Neural progenitor cell (in vitro differentiated cells): ENCODE measurements around the gene WRAP73.

Source experiments
- CTCF ChIP-seq: fragments of 200-600 bp; sonication (generic); IDR thresholded peaks from 2 replicates; pipeline ENCODE4 v1.5.1; 2017; ENCODE audit warnings: antibody characterized with exemption, mild to moderate bottlenecking
- EZH2phosphoT487 ChIP-seq: fragments of 200-600 bp; sonication (generic); IDR thresholded peaks from 2 replicates; pipeline ENCODE4 v1.6.1; 2017; ENCODE audit warnings: antibody characterized with exemption

DNA sequence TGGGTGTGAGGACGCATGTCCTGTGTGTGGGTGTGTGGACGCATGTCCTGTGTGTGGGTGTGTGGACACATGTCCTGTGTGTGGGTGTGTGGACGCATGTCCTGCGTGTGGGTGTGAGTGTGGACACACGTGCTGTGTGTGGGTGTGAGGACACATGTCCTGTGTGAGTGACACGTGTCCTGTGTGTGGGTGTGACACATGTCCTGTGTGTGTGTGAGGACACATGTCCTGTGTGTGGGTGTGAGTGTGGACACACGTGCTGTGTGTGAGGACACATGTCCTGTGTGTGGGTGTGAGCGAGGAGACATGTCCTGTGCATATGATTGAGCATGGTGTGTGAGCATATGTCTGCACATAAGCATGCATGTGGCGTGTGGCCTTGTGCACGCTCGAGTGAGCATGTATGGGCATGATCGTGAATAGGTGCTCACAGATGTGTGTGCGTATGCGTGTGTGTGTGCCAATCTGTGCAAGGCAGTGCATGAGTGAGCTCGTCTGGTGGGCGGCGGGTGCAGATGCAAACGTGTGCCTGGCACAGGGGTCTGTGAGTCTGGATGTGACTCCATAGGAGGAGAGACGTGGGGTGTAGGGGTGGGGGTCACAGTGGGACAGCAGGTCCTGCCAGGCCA is 63.8 kb downstream of the WRAP73 start:
- TF ChIP-seq EZH2phosphoT487 (no peak), CTCF (no peak)
